DOHH2 (cell line): ENCODE measurements around the gene OSM.

Source experiments
- EZH2phosphoT487 ChIP-seq: fragments of 200-600 bp; sonication (generic); IDR thresholded peaks from 2 replicates; pipeline ENCODE4 v1.6.1; 2017; ENCODE audit warnings: borderline replicate concordance, mild to moderate bottlenecking, antibody characterized with exemption, low read length, moderate library complexity, mixed read lengths
- TF ChIP-seq, protein P1 (sequence below): fragments of 200-600 bp; sonication (generic); IDR thresholded peaks from one replicate; pipeline ENCODE4 v1.5.1; 2014; ENCODE audit warnings: antibody characterized with exemption, mild to moderate bottlenecking, low read depth, low read length; ENCODE audit not compliant: poor library complexity, severe bottlenecking

DNA sequence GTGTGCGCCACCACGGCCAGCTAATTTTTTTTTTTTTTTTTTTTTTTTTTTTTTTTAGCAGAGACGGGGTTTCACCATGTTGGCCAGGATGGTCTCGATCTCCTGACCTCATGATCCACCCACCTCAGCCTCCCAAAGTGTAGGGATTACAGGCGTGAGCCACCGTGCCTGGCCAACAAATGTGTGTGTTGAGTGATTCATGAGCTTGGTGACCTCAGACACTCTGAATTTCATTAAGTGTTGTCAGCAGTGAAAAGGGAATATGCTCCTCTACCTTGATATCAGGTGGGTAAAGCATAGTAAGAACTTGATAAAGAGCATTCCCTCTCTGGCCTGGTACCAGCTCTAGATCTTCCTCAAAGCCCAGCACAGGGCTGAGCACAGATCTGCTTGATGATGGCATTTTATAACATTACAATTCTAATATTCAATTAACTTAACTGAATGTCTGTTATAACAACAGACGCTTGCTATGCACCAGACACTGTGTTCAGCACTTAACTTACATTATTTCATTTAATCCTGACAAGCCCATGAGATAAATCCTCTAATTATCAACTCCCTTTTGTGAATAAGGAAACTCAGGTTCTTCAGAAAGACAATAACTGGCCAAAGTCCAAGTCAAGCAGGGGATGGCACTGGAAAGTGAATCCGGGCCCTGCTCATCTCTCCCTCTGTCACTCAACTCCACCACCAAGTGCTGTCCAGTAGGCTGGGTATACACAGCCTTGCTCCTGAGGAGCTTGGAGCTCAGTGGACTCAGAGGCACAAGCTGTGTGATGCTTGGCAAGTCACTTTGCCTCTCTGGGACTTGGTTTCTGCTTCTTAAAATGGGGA is 47.1 kb upstream of the OSM start:
- TF ChIP-seq, protein P1, sequence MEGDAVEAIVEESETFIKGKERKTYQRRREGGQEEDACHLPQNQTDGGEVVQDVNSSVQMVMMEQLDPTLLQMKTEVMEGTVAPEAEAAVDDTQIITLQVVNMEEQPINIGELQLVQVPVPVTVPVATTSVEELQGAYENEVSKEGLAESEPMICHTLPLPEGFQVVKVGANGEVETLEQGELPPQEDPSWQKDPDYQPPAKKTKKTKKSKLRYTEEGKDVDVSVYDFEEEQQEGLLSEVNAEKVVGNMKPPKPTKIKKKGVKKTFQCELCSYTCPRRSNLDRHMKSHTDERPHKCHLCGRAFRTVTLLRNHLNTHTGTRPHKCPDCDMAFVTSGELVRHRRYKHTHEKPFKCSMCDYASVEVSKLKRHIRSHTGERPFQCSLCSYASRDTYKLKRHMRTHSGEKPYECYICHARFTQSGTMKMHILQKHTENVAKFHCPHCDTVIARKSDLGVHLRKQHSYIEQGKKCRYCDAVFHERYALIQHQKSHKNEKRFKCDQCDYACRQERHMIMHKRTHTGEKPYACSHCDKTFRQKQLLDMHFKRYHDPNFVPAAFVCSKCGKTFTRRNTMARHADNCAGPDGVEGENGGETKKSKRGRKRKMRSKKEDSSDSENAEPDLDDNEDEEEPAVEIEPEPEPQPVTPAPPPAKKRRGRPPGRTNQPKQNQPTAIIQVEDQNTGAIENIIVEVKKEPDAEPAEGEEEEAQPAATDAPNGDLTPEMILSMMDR, result no peak
- TF ChIP-seq EZH2phosphoT487, result no peak
